Lower lobe of right lung (tissue), 2 donors: ENCODE measurements around the gene CCDC167. TPM values are rescaled to one million over a fixed set of nuclear protein-coding genes. Genes with fewer than 3 reads are reported as not detected.

ENCODE experiments used
- ATAC-seq, 2 donors: fragments of 200-7000 bp; cut with Tn5 transposase; one replicate each; pipeline ENCODE4 v1.9.1; 2020 to 2022; ENCODE audit warnings: mild to moderate bottlenecking in 2 of 2, moderate library complexity in 2 of 2
- DNase-seq: peaks from one replicate; pipeline ENCODE4 v3.0.0-alpha.2; 2020
- H3K27ac ChIP-seq: fragments of 200-600 bp; one replicate; pipeline ENCODE4 v1.8.0; 2022
- H3K27me3 ChIP-seq: fragments of 200-600 bp; one replicate; pipeline ENCODE4 v1.8.0; 2022; ENCODE audit warnings: low read depth
- H3K36me3 ChIP-seq: fragments of 200-600 bp; one replicate; pipeline ENCODE4 v1.8.0; 2022; ENCODE audit warnings: mild to moderate bottlenecking
- H3K4me1 ChIP-seq: fragments of 200-600 bp; one replicate; pipeline ENCODE4 v1.8.0; 2022
- H3K4me3 ChIP-seq: fragments of 200-600 bp; one replicate; pipeline ENCODE4 v1.8.0; 2022; ENCODE audit warnings: mild to moderate bottlenecking
- H3K9me3 ChIP-seq: fragments of 200-600 bp; one replicate; pipeline ENCODE4 v1.8.0; 2022
- intact Hi-C: fragments of 100-400 bp; cut with DNase I; formaldehyde crosslinking; loops from one replicate; pipeline ENCODE4 v1.11.0; 2022
- total RNA-seq: library from RNA; stranded (reverse); fragmentation: NEBNext Ultra II Directional; extraction: Animal tissue kit (Norgen Biotek cat#: 25700); gene quantifications from one replicate; pipeline ENCODE4 v1.2.1, GENCODE V29; 2021
- TF ChIP-seq, protein P1 (sequence below): fragments of 200-600 bp; IDR thresholded peaks from one replicate; pipeline ENCODE4 v1.8.0; 2022; ENCODE audit warnings: antibody characterized with exemption, mild to moderate bottlenecking
- donor health status: DM: no; HTN: yes; CAD: no; lungs with severe emphysema.

CCDC167 gene
- total RNA-seq, 1 donor from 2014 or later: 12.7 TPM

DNA sequence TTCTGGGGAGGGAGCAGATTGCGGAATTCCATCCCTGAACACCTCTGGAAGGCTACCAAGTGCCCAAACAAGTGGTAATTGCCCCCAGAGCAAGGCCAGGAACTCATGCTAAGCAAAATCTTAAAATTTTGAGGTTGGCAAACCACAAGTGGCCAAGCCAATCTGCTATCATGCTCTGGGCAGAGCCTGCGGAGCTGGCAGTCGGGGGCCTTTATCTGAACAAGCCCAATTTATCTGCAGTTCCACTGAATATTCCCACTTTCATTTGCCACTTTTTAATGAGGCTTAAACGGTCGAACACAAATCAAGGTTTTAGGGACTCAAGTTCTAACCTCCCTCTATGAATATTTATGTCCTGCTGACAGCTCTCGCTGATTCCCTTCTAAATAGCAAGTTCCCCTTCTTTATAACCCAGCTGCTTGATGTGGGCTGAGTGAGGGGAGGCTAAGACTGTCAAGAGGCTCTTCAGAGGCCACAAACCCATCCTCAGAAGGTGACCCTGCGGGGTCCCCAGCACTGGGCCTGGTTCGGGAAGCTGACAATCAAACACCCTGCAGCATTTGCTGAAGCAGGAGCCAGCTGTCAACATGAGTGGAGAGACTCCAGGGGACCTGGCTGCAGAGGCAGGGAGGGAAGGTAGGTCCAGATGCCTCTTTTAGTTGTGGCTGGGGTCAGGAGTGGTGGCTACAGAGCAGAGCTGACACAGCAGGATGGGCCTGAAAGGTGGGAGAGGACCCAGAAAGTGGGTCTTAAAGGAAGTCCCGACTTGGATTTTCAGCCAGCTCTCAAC is 11.9 kb downstream of the CCDC167 start:
- H3K9me3 ChIP-seq: no peaks in the 10 kb centered on the region
- TF ChIP-seq, protein P1, sequence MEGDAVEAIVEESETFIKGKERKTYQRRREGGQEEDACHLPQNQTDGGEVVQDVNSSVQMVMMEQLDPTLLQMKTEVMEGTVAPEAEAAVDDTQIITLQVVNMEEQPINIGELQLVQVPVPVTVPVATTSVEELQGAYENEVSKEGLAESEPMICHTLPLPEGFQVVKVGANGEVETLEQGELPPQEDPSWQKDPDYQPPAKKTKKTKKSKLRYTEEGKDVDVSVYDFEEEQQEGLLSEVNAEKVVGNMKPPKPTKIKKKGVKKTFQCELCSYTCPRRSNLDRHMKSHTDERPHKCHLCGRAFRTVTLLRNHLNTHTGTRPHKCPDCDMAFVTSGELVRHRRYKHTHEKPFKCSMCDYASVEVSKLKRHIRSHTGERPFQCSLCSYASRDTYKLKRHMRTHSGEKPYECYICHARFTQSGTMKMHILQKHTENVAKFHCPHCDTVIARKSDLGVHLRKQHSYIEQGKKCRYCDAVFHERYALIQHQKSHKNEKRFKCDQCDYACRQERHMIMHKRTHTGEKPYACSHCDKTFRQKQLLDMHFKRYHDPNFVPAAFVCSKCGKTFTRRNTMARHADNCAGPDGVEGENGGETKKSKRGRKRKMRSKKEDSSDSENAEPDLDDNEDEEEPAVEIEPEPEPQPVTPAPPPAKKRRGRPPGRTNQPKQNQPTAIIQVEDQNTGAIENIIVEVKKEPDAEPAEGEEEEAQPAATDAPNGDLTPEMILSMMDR: no peak
- no peaks in the 10 kb centered on the region for H3K27me3 ChIP-seq
- ATAC-seq: no peak
- DNase-seq: no peak
- intact Hi-C loops: no loop called here
- no peak overlapping the region for H3K4me3 ChIP-seq
- H3K27ac ChIP-seq: no peak overlapping the region
- H3K36me3 ChIP-seq: peaks cover 20% of the 10 kb centered on the region
- H3K4me1 ChIP-seq: no peaks in the 10 kb centered on the region

DNA sequence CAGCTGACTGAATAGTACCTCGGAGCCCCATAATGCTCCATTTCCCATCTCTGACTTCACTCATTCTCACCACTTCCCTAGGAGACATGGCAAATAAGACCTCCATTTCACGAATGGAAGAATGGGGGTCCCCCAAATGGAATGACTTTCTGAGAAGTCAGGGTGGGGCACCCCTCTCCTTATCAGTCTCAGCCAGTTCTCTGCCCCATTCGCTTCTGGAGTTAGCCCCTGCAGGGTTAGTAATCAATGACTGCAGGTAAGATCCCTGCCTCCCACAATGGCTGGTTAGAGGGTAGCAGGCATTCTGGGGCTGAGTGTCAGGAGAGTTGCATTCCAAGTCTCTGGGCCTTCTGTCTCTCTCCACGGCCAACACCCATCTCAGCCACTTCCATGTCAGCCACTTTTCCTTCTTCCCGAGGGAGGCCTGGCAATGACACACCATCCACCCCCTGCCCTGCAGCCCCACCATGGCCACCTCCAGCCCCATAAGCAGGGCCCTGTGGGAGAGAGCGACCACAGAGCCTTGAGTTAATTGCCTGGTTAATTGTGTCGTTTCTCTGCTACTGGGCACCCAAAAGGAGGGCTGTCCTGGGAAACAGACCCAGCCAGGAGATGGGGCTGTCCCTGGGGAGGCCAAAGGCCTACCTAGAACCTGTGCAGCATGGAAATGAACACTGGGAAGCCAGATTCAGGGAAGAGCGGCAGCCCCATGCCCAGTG is 13.4 kb downstream of the CCDC167 start:
- Histone ChIP-seq H3K9me3 (no peaks in the 10 kb centered on the region), H3K36me3 (peaks cover 35% of the 10 kb centered on the region), H3K27ac (no peak overlapping the region), H3K4me1 (no peaks in the 10 kb centered on the region), H3K4me3 (no peak overlapping the region), H3K27me3 (no peaks in the 10 kb centered on the region)
- TF ChIP-seq, protein P1: no peak
- intact Hi-C loops: no loop called here
- ATAC-seq: no peak
- DNase-seq: no peak

DNA sequence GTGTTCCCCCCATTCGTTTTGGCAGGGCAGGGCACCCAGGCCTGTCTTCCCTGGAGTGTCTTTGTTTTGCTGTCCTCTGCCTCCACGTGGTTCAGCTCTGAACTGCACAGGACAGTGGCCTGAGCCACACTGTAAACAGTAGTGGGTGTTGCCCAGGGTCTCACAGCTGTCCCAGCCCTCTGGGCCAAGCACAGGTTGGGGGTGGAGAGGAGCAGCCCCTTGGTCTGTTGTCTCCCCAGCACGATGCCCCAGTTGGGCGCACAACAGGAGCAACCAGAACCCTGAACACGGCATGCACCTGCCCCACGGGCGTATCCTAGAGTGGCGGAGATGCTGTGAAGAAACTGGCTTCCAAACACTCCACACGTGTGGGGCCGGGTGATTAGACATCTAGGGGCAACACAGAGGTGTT is 14.4 kb downstream of the CCDC167 start:
- H3K9me3 ChIP-seq: no peaks in the 10 kb centered on the region
- no peaks in the 10 kb centered on the region for H3K4me1 ChIP-seq
- DNase-seq: no peak
- H3K27me3 ChIP-seq: no peaks in the 10 kb centered on the region
- peak in 1 of 2 donors; percentile 39 for ATAC-seq
- TF ChIP-seq, protein P1: no peak
- peaks cover 45% of the 10 kb centered on the region for H3K36me3 ChIP-seq
- H3K27ac ChIP-seq: no peak overlapping the region
- intact Hi-C loops: no loop called here
- no peak overlapping the region for H3K4me3 ChIP-seq

DNA sequence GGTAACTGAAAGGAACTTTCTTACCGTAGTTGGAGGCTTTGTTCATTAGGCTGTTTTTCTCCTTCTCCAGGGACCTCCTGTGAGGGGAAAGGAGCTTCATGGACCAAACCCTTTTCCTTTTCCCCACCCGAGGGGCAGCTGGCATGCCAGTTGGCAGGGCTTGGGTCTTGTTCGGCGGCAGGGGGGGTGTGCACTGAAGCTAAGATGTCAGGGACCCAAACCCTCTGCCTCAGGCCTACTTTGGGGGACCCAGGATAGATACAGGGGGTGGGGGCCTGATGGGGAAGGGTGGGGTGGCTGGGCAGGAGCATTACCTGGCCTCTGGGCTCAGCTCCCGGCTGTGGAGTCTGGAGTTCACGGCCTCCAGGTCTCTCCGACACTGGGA is 14.9 kb downstream of the CCDC167 start:
- intact Hi-C loops: no loop called here
- ATAC-seq (no peak), DNase-seq (no peak)
- TF ChIP-seq, protein P1: no peak
- Histone ChIP-seq H3K4me1 (no peaks in the 10 kb centered on the region), H3K4me3 (no peak overlapping the region), H3K36me3 (peaks cover 50% of the 10 kb centered on the region), H3K27ac (no peak overlapping the region), H3K9me3 (no peaks in the 10 kb centered on the region), H3K27me3 (no peaks in the 10 kb centered on the region)

DNA sequence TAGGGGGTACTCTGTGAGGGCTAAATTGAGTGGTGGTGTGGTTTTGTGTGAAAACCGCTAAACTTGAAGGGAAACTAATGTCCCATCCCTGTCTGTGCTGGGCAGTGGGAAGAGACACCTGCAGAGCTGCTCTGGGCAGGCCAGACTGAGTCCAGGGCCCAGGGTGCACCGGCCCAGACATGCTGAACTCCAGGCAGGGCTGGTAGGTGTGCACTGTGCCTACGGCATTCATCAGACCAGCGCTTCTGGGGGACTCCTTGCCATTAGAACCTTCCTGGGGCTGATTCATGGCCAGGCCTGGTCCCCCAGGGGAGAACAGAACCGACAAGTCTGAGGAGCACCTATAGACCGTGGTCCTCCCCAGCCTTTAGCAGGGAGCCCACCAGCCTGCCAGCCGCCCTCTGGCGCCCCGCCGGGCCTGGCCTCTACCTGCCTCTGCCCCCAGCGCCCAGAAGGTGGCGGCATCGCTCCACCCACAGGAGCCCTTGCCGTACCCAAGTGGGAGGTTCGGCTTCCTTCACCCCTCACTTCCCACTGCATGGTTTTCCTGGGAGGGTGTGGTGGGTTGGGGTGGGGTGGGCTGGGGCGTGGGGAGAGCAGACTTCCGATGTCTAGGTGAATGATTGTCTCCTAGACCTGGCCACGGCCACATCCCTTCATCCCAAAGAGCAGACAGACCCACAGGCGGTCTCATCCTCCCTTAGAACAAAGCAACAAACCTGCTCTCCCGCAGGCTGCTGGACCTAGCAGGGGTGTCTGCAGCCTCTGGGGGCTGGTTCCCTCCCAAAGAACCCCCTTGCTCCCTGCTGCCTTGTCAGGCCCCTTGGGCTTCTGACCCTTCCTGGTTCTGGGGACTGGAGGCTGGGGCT is 15.5 kb downstream of the CCDC167 start:
- no peak overlapping the region for H3K4me3 ChIP-seq
- no peaks in the 10 kb centered on the region for H3K27me3 ChIP-seq
- H3K9me3 ChIP-seq: no peaks in the 10 kb centered on the region
- ATAC-seq (peak; percentile 74 to 83), DNase-seq (peak; percentile 63)
- peaks cover 56% of the 10 kb centered on the region for H3K36me3 ChIP-seq
- H3K27ac ChIP-seq: no peak overlapping the region
- H3K4me1 ChIP-seq: no peaks in the 10 kb centered on the region
- intact Hi-C loops: no loop called here
- TF ChIP-seq, protein P1: peak; percentile 71
